ENCODE measurements around the gene HIGD1B. TPM values are rescaled to one million over a fixed set of nuclear protein-coding genes. Genes with fewer than 3 reads are reported as not detected.

The HIGD1B gene
- total RNA-seq, 1 donor from 2014 or later, result 0.82 TPM

DNA sequence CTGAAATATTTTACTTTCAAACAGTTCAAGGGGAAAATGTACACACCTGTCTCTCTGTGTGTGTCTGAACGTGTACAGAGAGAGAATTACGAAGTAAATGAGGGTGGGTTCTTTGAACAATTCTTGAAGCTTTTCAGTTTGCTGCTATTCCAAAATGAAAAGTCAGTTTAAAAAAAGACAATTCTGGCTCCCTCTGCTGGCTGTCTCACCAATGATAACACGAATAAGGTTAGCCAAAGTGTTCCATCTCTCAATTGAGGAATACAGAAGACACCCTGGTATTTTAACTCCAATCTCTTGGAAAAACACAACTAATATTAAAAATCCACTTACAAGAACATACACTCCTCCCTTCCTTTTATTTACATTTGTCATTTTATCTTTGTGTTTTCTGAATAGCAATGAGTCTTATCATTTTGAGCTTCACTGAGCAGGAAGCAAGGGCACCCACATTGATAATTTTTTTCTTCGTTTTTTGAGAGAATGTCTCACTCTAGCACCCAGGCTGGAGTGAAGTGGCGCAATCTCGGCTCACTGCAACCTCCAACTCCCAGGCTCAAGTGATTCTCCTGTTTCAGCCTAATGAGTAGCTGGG lies 31.0 kb downstream of the HIGD1B start:
- Mint-ChIP-seq H3K36me3 (ENCODE audit: low read depth) (peaks cover 26% of the 10 kb centered on the region), H3K27me3 (ENCODE audit: low read depth) (no peaks in the 10 kb centered on the region), H3K27ac (ENCODE audit: unreplicated experiment) (no peak overlapping the region), H3K4me3 (ENCODE audit: unreplicated experiment) (no peak overlapping the region), H3K4me1 (ENCODE audit: low read depth) (no peaks in the 10 kb centered on the region), H3K9me3 (ENCODE audit: low read depth) (no peaks in the 10 kb centered on the region)
- TF ChIP-seq, protein P1, sequence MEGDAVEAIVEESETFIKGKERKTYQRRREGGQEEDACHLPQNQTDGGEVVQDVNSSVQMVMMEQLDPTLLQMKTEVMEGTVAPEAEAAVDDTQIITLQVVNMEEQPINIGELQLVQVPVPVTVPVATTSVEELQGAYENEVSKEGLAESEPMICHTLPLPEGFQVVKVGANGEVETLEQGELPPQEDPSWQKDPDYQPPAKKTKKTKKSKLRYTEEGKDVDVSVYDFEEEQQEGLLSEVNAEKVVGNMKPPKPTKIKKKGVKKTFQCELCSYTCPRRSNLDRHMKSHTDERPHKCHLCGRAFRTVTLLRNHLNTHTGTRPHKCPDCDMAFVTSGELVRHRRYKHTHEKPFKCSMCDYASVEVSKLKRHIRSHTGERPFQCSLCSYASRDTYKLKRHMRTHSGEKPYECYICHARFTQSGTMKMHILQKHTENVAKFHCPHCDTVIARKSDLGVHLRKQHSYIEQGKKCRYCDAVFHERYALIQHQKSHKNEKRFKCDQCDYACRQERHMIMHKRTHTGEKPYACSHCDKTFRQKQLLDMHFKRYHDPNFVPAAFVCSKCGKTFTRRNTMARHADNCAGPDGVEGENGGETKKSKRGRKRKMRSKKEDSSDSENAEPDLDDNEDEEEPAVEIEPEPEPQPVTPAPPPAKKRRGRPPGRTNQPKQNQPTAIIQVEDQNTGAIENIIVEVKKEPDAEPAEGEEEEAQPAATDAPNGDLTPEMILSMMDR (IDR thresholded peaks at IDR 0.05), result peak; percentile 86
- no peak for DNase-seq (ENCODE audit: low spot score)

DNA sequence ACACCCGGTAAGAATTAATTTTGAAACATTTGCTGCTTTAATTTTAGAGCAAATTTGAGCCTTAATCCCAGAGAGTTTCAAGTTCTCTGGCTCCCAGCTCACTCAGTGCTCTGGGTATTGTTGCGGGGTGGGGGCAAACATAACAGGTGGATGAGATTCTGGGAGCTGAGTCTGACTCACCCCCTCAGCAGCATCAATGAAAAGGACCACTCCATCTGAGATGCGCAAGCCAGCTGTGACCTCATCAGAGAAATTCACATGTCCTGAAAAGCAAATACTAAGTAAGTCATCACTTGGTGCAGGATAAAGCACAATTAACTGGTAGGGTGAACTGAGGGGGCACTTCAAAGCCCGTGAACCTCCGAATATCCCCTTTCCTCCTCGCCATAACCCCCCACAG lies 31.7 kb downstream of the HIGD1B start:
- Mint-ChIP-seq H3K36me3 (ENCODE audit: low read depth) (peaks cover 24% of the 10 kb centered on the region), H3K4me3 (ENCODE audit: unreplicated experiment) (no peak overlapping the region), H3K9me3 (ENCODE audit: low read depth) (no peaks in the 10 kb centered on the region), H3K27ac (ENCODE audit: unreplicated experiment) (no peak overlapping the region), H3K4me1 (ENCODE audit: low read depth) (no peaks in the 10 kb centered on the region), H3K27me3 (ENCODE audit: low read depth) (no peaks in the 10 kb centered on the region)
- TF ChIP-seq, protein P1 (IDR thresholded peaks at IDR 0.05), result no peak
- no peak for DNase-seq (ENCODE audit: low spot score)

DNA sequence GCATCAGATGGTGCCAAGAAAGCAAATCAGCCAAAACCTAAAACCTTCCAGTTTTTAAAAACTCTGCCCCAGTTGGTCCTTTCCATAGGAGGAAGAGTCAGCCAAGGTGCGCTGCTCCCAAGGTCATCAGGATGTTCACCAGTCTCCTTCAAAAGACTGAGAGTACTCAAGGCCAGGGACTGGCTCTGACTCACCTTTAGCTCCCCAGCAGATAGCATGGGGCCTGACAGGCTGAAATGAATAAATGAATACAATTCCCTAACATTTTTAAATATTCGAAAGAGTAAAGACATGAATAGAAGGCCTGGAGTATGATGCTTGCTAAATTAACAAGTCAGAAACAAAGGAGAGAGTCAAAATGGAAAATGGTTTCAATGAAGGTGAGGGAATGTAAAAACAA lies 32.4 kb downstream of the HIGD1B start:
- H3K27ac Mint-ChIP-seq (ENCODE audit: unreplicated experiment), result no peak overlapping the region
- H3K36me3 Mint-ChIP-seq (ENCODE audit: low read depth), result peaks cover 29% of the 10 kb centered on the region
- no peaks in the 10 kb centered on the region for H3K4me1 Mint-ChIP-seq (ENCODE audit: low read depth)
- H3K27me3 Mint-ChIP-seq (ENCODE audit: low read depth), result no peaks in the 10 kb centered on the region
- no peak overlapping the region for H3K4me3 Mint-ChIP-seq (ENCODE audit: unreplicated experiment)
- no peak for DNase-seq (ENCODE audit: low spot score)
- TF ChIP-seq, protein P1 (IDR thresholded peaks at IDR 0.05), result no peak
- no peaks in the 10 kb centered on the region for H3K9me3 Mint-ChIP-seq (ENCODE audit: low read depth)

DNA sequence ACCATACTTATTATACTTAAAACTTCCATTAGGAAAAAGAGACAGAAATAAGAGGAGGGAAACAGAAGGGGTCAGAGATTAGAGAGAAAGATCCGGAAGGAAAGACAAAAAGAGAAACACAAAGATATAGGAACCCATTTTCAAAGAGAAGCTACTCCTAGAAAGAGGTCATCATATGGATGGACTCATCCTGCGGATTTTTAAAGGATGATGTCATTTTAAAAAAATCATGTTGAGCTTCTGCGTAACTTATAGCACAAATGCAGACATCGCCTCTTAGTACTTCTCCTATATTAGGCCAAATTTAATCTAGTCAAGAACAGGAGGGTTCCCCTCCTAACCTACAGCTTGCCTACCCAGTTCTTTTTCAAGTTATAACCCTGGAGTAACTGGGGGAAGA lies 33.5 kb downstream of the HIGD1B start:
- peaks cover 29% of the 10 kb centered on the region for H3K36me3 Mint-ChIP-seq (ENCODE audit: low read depth)
- no peaks in the 10 kb centered on the region for H3K4me1 Mint-ChIP-seq (ENCODE audit: low read depth)
- H3K4me3 Mint-ChIP-seq (ENCODE audit: unreplicated experiment), result no peak overlapping the region
- DNase-seq (ENCODE audit: low spot score), result no peak
- H3K27ac Mint-ChIP-seq (ENCODE audit: unreplicated experiment), result no peak overlapping the region
- TF ChIP-seq, protein P1 (IDR thresholded peaks at IDR 0.05), result no peak
- H3K9me3 Mint-ChIP-seq (ENCODE audit: low read depth), result no peaks in the 10 kb centered on the region
- no peaks in the 10 kb centered on the region for H3K27me3 Mint-ChIP-seq (ENCODE audit: low read depth)

DNA sequence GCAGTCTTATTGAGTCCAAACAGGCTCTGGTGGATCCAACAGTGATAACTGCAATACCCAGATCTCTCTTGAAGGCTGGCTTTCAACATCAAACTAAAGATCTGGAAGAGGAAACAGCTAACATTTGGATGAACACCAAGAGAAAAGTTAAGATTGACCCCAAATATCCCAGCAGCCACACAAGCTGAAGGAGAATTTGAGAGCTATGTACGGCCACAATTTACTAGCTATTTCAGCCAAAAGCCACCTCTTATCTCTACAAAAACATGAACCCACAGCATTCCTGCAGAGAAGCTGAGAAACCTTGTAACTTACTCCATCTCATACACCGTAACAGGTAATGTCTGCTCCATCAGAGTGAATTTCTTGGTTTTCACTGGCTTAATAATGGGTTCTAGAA lies 37.3 kb downstream of the HIGD1B start:
- no peak overlapping the region for H3K27ac Mint-ChIP-seq (ENCODE audit: unreplicated experiment)
- TF ChIP-seq, protein P1 (IDR thresholded peaks at IDR 0.05), result no peak
- peaks cover 26% of the 10 kb centered on the region for H3K36me3 Mint-ChIP-seq (ENCODE audit: low read depth)
- no peak for DNase-seq (ENCODE audit: low spot score)
- no peaks in the 10 kb centered on the region for H3K4me1 Mint-ChIP-seq (ENCODE audit: low read depth)
- H3K27me3 Mint-ChIP-seq (ENCODE audit: low read depth), result no peaks in the 10 kb centered on the region
- H3K9me3 Mint-ChIP-seq (ENCODE audit: low read depth), result no peaks in the 10 kb centered on the region
- H3K4me3 Mint-ChIP-seq (ENCODE audit: unreplicated experiment), result no peak overlapping the region

All from chondrocyte (in vitro differentiated cells).